ENCODE results near the gene PPEF1. TPM values are rescaled to one million over a fixed set of nuclear protein-coding genes. Genes with fewer than 3 reads are reported as not detected.

Gene PPEF1
- total RNA-seq, 2 donors from 2014 or later = 1.9 to 6.0 TPM

GRCh38 chrX:18668071-18668835 is 39.2 kb upstream of the PPEF1 start:
- H3K4me1 ChIP-seq (replicated peaks) = no peaks in the 10 kb centered on the region
- H3K4me3 ChIP-seq = no peak overlapping the region
- no peaks in the 10 kb centered on the region for H3K27me3 ChIP-seq (replicated peaks; ENCODE audit: insufficient read depth)
- TF ChIP-seq CTCF (IDR thresholded peaks at IDR 0.05) = no peak
- no peak for TF ChIP-seq POLR2AphosphoS5 (IDR thresholded peaks at IDR 0.05)
- no peak for TF ChIP-seq POLR2A (IDR thresholded peaks at IDR 0.05)
- no peak for DNase-seq (ENCODE audit: low spot score)
- no peaks in the 10 kb centered on the region for H3K9me3 ChIP-seq
- intact Hi-C loops (cut with DNase I) = no loop called here
- 76% methylated on average over 15 of the region's 15 CpGs for WGBS
- no peak overlapping the region for H3K27ac ChIP-seq
- no peaks in the 10 kb centered on the region for H3K36me3 ChIP-seq

- no peak for TF ChIP-seq POLR2A (IDR thresholded peaks at IDR 0.05)
- no peak for TF ChIP-seq CTCF (IDR thresholded peaks at IDR 0.05)
- no peak for TF ChIP-seq POLR2AphosphoS5 (IDR thresholded peaks at IDR 0.05)
- no peak within 1 kb of the TSS for H3K4me3 ChIP-seq
- H3K27ac ChIP-seq = peak within 1 kb of the TSS in 1 of 2 donors; percentile 31
- H3K9me3 ChIP-seq = no peaks in the 10 kb centered on the region
- H3K4me1 ChIP-seq (replicated peaks) = no peaks in the 10 kb centered on the region
- intact Hi-C loops (cut with DNase I) = loop anchor here (10.0 kb wide), 1 partner anchor 247 kb away; the partner anchor contains the start of gene CDKL5
- H3K27me3 ChIP-seq (replicated peaks; ENCODE audit: insufficient read depth) = no peaks in the 10 kb centered on the region
- 93% methylated on average over 10 of the region's 10 CpGs for WGBS
- no peaks in the 10 kb centered on the region for H3K36me3 ChIP-seq
- DNase-seq (ENCODE audit: low spot score) = no peak
Measured at GRCh38 chrX:18672008-18672407, 35.4 kb upstream of the PPEF1 start, which contains the start of gene RS1. RS1 (minus strand) TSS chrX:18672108; CDS start chrX:18672068, 40 bp downstream.

GRCh38 chrX:18674417-18674787 is 33.0 kb upstream of the PPEF1 start:
- H3K36me3 ChIP-seq = no peaks in the 10 kb centered on the region
- no peak for TF ChIP-seq POLR2A (IDR thresholded peaks at IDR 0.05)
- TF ChIP-seq CTCF (IDR thresholded peaks at IDR 0.05) = no peak
- no peak for TF ChIP-seq POLR2AphosphoS5 (IDR thresholded peaks at IDR 0.05)
- H3K9me3 ChIP-seq = no peaks in the 10 kb centered on the region
- 0% methylated on average over 19 of the region's 19 CpGs for WGBS
- intact Hi-C loops (cut with DNase I) = loop anchor here (10.0 kb wide), 1 partner anchor 250 kb away; the partner anchor contains the start of gene CDKL5
- H3K4me3 ChIP-seq = peak overlapping the region; percentile 48 to 53
- DNase-seq (ENCODE audit: low spot score) = no peak
- no peaks in the 10 kb centered on the region for H3K27me3 ChIP-seq (replicated peaks; ENCODE audit: insufficient read depth)
- H3K4me1 ChIP-seq (replicated peaks) = no peaks in the 10 kb centered on the region
- peak overlapping the region; percentile 89 for H3K27ac ChIP-seq

GRCh38 chrX:18674788-18675735 is 32.4 kb upstream of the PPEF1 start:
- Histone ChIP-seq H3K4me3 (peak overlapping the region; percentile 48 to 53), H3K9me3 (no peaks in the 10 kb centered on the region), H3K27me3 (replicated peaks; ENCODE audit: insufficient read depth) (no peaks in the 10 kb centered on the region), H3K36me3 (no peaks in the 10 kb centered on the region), H3K27ac (peak overlapping the region; percentile 89), H3K4me1 (replicated peaks) (no peaks in the 10 kb centered on the region)
- peak; percentile 69 for DNase-seq (ENCODE audit: low spot score)
- under 1% methylated on average over 54 of the region's 74 CpGs for WGBS
- TF ChIP-seq POLR2AphosphoS5 (IDR thresholded peaks at IDR 0.05) = peak; percentile 69
- TF ChIP-seq POLR2A (IDR thresholded peaks at IDR 0.05) = peak; percentile 42
- TF ChIP-seq CTCF (IDR thresholded peaks at IDR 0.05) = no peak
- intact Hi-C loops (cut with DNase I) = loop anchor here (10.0 kb wide), 1 partner anchor 250 kb away; the partner anchor contains the start of gene CDKL5
